ENCODE measurements around the gene PGM5. TPM values are rescaled to one million over a fixed set of nuclear protein-coding genes. Genes with fewer than 3 reads are reported as not detected.

The PGM5 gene
- total and polyA plus RNA-seq, 2 of the 8 experiments (the other 6 are each of a cell fraction or from before 2014, with no cell fraction given) = not detected

DNA sequence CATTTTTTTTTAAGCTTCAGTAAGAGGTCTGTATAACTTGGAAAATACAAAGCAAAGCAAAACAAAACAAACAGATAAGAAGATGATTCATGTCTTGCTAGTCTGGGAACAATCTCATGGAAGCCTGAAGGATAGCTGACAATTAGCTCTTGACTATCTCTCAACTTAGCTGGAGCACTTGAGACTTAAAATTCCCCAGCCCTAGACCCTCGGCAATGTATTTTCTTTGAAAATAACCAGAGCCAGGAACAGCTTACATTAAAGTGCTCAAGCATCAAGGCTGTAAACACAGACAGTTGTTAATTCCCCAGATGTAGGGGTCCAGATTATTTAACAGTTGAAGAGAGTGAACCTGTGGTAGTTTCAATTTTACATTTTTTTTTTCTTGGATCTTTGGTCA is 101.4 kb downstream of the PGM5 start (continued):
- TF ChIP-seq KDM1A (IDR thresholded peaks at IDR 0.05; ENCODE audit: borderline replicate concordance, low read length) = no peak
- TF ChIP-seq CBX5 (IDR thresholded peaks at IDR 0.05; ENCODE audit: low read depth, low read length) = no peak
